Mammary epithelial cell (primary cell): ENCODE results near the gene PVR.

Source experiments
- EZH2 ChIP-seq: IDR thresholded peaks from 2 replicates; pipeline ENCODE4 v1.6.1; 2012; ENCODE audit warnings: low read length, inconsistent platforms, borderline replicate concordance
- TF ChIP-seq, protein P1 (sequence below), 2 donors: IDR thresholded peaks in 1 of 2; conservative IDR thresholded peaks in 1 of 2; 2 replicates each; pipeline ENCODE4 v1.5.1; 2011 to 2012; ENCODE audit warnings: inconsistent platforms in 2 of 2, low read length in 2 of 2, mild to moderate bottlenecking in 2 of 2, control low read depth in 1 of 2, low read depth in 1 of 2; ENCODE audit not compliant: insufficient read depth in 1 of 2; ENCODE audit errors: extremely low read depth in 1 of 2

- TF ChIP-seq, protein P1, sequence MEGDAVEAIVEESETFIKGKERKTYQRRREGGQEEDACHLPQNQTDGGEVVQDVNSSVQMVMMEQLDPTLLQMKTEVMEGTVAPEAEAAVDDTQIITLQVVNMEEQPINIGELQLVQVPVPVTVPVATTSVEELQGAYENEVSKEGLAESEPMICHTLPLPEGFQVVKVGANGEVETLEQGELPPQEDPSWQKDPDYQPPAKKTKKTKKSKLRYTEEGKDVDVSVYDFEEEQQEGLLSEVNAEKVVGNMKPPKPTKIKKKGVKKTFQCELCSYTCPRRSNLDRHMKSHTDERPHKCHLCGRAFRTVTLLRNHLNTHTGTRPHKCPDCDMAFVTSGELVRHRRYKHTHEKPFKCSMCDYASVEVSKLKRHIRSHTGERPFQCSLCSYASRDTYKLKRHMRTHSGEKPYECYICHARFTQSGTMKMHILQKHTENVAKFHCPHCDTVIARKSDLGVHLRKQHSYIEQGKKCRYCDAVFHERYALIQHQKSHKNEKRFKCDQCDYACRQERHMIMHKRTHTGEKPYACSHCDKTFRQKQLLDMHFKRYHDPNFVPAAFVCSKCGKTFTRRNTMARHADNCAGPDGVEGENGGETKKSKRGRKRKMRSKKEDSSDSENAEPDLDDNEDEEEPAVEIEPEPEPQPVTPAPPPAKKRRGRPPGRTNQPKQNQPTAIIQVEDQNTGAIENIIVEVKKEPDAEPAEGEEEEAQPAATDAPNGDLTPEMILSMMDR (conservative IDR thresholded peaks at IDR 0.05 in 1 of 2, IDR thresholded peaks at IDR 0.05 in 1 of 2; ENCODE audit: extremely low read depth in 1 of 2, insufficient read depth in 1 of 2, low read depth in 1 of 2, low read length in 2 of 2): no peak
- TF ChIP-seq EZH2: no peak
Observed at GRCh38 chr19:44686896-44687295, 43.2 kb downstream of the PVR start.
